GM12892 (cell line): ENCODE data around the gene C15orf61.

Experiments used
- POLR2A ChIP-seq: IDR thresholded peaks from 2 replicates; pipeline ENCODE4 v1.6.1; 2011; ENCODE audit warnings: low read depth, low read length, control low read depth
- POLR2AphosphoS5 ChIP-seq: IDR thresholded peaks from 2 replicates; pipeline ENCODE4 v1.6.1; 2011; ENCODE audit warnings: low read depth, low read length, control low read depth
- TAF1 ChIP-seq: IDR thresholded peaks from 2 replicates; pipeline ENCODE4 v1.6.1; 2011; ENCODE audit warnings: low read depth, mild to moderate bottlenecking, control low read depth, low read length, borderline replicate concordance

DNA sequence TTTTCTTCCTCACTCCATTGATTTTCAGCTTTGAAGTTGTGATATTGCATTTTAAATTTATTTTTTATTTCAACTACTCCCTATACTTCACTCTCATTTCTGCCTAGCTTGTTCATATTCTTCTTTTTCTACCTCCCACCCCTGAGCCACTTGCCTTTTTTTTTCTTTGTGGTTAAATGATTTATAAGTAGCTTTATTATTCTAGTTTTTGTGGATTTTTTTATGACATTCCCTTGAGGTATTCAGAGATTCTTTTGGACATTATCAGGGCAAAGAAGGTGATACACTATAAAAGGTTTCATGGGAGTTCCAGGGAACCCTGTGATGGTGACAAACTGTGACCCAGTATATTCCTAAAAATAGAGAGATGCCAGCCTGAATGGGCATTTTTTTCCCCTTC, 3.3 kb downstream of the C15orf61 start:
- TF ChIP-seq POLR2A (no peak), POLR2AphosphoS5 (no peak), TAF1 (no peak)
